NT2/D1 (cell line): Measurements from ENCODE around the gene CNTNAP3.
"Not testable (repeated sequence)": the region's sequence is repeated elsewhere in the genome, so short reads cannot be mapped to it uniquely, and the experiment has no call there.

Experiments used
- YY1 ChIP-seq: IDR thresholded peaks from 2 replicates; pipeline ENCODE4 v1.6.1; 2011; ENCODE audit not compliant: insufficient read length, insufficient read depth
- ZNF274 ChIP-seq: IDR thresholded peaks from 2 replicates; pipeline ENCODE4 v1.6.1; 2011; ENCODE audit warnings: mild to moderate bottlenecking, low read depth, low read length

- not testable (repeated sequence) for TF ChIP-seq ZNF274, YY1
Observed at GRCh38 chr9:39209773-39210172, 78.2 kb downstream of the CNTNAP3 start.
